ENCODE results near the gene CUL1.

The CUL1 gene

GRCh38 chr7:148772297-148773089, 73.8 kb downstream of the CUL1 start:
- DNase-seq = peak; percentile 71

GRCh38 chr7:148773334-148773733, 74.6 kb downstream of the CUL1 start:
- DNase-seq = no peak

GRCh38 chr7:148774471-148774870, 75.8 kb downstream of the CUL1 start:
- no peak for DNase-seq

GRCh38 chr7:148782757-148783456, 84.2 kb downstream of the CUL1 start:
- no peak for DNase-seq

- no peak for DNase-seq
These were observed 85.3 kb downstream of the CUL1 start for GRCh38 chr7:148783801-148784527.

- no peak for DNase-seq
These were observed 89.0 kb downstream of the CUL1 start for GRCh38 chr7:148787571-148788295.

- DNase-seq = no peak
These were observed 90.5 kb downstream of the CUL1 start for GRCh38 chr7:148789220-148789619.

GRCh38 chr7:148790131-148790726, 91.5 kb downstream of the CUL1 start:
- DNase-seq = no peak

GRCh38 chr7:148790850-148791249, 92.1 kb downstream of the CUL1 start:
- DNase-seq = no peak

- no peak for DNase-seq
These were observed 92.8 kb downstream of the CUL1 start for GRCh38 chr7:148791546-148791945.

GRCh38 chr7:148793590-148793989, 94.9 kb downstream of the CUL1 start:
- no peak for DNase-seq

GRCh38 chr7:148794476-148794875, 95.8 kb downstream of the CUL1 start:
- no peak for DNase-seq

GRCh38 chr7:148796841-148797240, 98.1 kb downstream of the CUL1 start:
- no peak for DNase-seq

- no peak for DNase-seq
These were observed 101.3 kb downstream of the CUL1 start for GRCh38 chr7:148799893-148800555.

GRCh38 chr7:148800677-148801076, 102.0 kb downstream of the CUL1 start:
- DNase-seq = no peak

GRCh38 chr7:148802101-148802493, 103.4 kb downstream of the CUL1 start:
- no peak for DNase-seq

- DNase-seq = no peak
These were observed 104.4 kb downstream of the CUL1 start for GRCh38 chr7:148803094-148803493.

- no peak for DNase-seq
These were observed 105.9 kb downstream of the CUL1 start for GRCh38 chr7:148804343-148805235.

GRCh38 chr7:148806187-148806586, 107.5 kb downstream of the CUL1 start:
- DNase-seq = no peak

- no peak for DNase-seq
These were observed 108.7 kb downstream of the CUL1 start for GRCh38 chr7:148807436-148807835.

- DNase-seq = no peak
These were observed 111.2 kb downstream of the CUL1 start for GRCh38 chr7:148809856-148810255.

Measured in T1000 (cell line).